GM18505 (cell line): ENCODE results near the gene CDK5RAP2.
"Not testable (repeated sequence)": the region's sequence is repeated elsewhere in the genome, so short reads cannot be mapped to it uniquely, and the experiment has no call there.

Source experiments
- ATAC-seq: cut with Tn5 transposase; IDR thresholded peaks from one replicate; pipeline ENCODE4 v1.9.1; 2021; ENCODE audit not compliant: unreplicated experiment
- POLR2A ChIP-seq: IDR thresholded peaks from 4 replicates; pipeline ENCODE4 v1.6.1; 2011; ENCODE audit warnings: borderline replicate concordance; ENCODE audit not compliant: insufficient read depth, insufficient read length; ENCODE audit errors: extremely low read depth

The CDK5RAP2 gene

DNA sequence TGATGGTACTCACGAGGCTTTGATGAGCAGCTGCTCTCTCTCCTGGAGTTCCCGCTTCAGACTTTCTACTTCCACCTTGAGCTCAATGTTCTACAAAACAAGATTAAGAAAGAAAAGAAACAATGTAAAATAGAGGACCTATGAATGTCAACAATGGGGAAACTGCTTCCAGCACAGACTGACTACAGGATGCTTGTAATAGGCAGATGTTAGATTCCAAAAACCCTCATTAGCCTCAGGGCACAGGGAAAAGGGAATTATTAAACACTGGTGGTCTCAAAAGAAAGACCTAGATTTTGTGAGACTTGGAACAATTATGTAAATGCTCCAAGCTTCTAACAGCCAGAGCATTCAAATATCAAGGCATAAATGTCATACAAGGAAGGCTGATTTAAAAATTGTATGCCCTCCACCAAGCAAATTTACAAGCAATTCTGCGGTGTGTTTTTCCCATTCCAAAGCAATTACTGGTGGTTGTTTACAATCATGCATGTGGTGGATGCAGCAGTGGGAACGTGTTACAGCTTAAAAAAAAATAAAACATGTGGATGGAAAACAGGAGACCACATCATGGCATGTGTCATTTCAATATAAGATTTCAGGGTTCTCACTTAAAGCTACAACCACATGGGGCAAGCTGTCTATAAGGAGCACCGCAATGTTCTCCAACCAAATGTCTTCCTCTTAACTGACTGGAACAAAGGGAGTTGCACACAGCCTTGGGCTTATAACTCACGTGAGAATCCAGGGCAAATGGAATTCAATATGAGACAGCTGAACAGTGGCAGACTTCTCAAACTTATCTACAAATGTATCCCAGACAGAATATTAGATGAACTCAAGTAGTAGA lies 34.0 kb downstream of the CDK5RAP2 start:
- no peak for ATAC-seq
- TF ChIP-seq POLR2A, result no peak

- ATAC-seq, result no peak
- no peak for TF ChIP-seq POLR2A
Measured at GRCh38 chr9:120544441-120544840, 35.5 kb downstream of the CDK5RAP2 start.

DNA sequence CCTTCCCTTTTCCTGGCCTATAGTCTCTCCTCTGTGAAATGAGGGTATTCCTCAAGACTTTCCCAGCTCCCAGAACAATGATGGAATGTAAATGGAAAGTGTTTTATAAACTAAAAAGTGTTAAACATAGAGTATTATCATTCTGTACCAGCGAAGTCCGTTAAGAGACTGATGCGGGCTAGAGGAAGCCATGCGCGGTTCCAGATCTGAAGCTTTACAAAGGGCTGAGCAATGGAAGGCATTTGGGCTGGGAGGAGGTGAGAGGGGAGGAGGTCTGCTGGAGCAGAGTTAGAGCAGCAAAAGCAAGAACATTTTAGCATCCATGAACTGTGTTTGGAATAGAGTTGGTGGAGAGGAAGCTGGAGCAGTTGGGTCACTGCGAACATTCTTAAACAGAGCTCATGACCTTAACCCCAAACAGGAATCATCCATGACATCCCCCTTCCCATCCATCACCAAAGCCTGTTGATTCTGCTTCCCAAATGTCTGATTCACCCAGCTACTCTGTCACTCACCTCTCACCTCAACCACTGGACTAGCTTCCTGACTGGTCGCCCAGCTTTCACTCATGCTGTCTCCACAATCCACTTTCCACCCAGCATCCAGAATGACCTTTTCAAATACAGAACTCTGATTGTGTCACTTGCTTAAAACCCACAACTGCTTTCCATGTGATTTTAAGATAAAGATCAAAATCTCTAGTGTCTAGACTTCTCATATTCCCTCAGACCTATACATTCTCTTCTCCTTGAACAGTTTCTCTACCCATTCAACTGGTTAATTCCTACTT lies 37.1 kb downstream of the CDK5RAP2 start:
- TF ChIP-seq POLR2A, result no peak
- ATAC-seq, result no peak

GRCh38 chr9:120541921-120542320 lies 38.0 kb downstream of the CDK5RAP2 start:
- TF ChIP-seq POLR2A, result no peak
- ATAC-seq, result no peak

GRCh38 chr9:120539951-120540350 lies 40.0 kb downstream of the CDK5RAP2 start:
- ATAC-seq, result no peak
- TF ChIP-seq POLR2A, result no peak

DNA sequence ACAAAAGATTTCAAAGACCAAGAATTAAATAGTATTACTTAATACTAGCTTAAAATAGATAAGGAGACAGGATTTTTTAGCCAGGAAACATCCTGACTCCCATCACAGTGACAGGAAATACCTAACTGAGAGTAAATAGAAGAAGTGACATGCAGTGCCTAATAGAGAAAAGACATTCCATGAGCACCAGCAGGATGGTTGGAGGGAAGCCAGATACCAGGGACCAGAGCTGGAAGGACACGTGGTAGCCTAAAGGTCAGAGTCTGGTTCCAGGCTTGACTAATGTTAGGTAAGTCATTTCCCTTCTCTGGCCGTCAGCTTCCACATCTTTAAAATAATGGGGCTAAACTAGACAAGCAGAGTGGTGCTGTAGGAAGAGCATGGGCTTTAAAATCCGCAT lies 41.6 kb downstream of the CDK5RAP2 start:
- no peak for TF ChIP-seq POLR2A
- no peak for ATAC-seq

DNA sequence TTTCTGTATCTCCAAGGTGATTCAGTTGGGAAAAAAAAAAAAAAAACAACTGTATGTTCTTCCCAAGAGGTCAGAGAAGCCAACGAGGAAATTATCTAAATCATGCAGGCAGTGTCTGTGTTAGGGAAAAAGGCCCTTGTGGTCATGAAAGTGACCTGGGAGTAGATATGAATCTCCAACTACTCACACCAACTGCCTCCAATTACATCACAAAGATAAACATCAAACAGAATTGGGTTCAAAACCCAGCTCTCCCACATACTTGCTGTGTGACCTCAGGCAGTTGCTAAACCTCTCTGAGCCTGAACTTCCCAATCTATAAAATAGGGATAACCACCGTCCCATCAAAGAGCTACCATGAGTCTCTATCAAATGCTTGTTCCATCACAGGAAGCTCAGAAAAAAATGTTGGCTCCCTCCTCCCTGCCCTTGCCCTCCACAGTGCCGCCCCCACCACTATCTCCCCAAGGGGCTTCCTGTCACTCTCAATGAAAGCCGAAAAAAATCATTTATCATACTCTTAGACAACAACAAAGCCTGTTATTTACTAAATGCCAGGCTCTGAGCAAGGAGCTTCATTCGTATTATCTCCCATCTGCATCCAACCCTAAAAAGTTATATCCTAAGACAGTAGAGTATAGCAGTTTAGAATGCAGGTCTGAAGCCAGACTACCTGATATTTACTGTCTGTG lies 42.9 kb downstream of the CDK5RAP2 start:
- no peak for ATAC-seq
- no peak for TF ChIP-seq POLR2A

DNA sequence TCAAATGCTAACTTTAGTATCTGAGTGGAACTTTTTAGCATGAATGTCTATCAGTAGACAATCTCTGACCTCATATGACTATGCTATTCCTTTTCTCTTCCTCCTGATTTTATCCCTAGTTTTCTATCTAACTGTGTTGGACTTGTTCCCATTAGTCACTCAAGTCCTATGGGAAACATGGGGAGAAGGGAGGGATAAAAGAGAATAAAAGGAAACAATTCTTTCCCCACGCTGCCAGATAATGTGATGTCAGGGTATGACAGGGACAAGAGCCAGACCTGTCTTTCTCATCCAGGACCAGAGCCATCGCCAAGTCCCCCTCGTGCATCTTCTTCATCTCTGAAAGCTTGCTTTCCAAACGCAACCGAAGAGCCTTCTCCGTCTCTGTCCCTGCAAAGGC lies 43.9 kb downstream of the CDK5RAP2 start:
- no peak for ATAC-seq
- TF ChIP-seq POLR2A, result no peak

- ATAC-seq, result no peak
- no peak for TF ChIP-seq POLR2A
Measured at GRCh38 chr9:120534266-120534665, 45.7 kb downstream of the CDK5RAP2 start.

- ATAC-seq, result no peak
- no peak for TF ChIP-seq POLR2A
Measured at GRCh38 chr9:120532891-120533290, 47.1 kb downstream of the CDK5RAP2 start.

- no peak for ATAC-seq
- TF ChIP-seq POLR2A, result no peak
Measured at GRCh38 chr9:120532475-120532874, 47.5 kb downstream of the CDK5RAP2 start.

GRCh38 chr9:120531683-120532300 lies 48.2 kb downstream of the CDK5RAP2 start:
- no peak for ATAC-seq
- no peak for TF ChIP-seq POLR2A

DNA sequence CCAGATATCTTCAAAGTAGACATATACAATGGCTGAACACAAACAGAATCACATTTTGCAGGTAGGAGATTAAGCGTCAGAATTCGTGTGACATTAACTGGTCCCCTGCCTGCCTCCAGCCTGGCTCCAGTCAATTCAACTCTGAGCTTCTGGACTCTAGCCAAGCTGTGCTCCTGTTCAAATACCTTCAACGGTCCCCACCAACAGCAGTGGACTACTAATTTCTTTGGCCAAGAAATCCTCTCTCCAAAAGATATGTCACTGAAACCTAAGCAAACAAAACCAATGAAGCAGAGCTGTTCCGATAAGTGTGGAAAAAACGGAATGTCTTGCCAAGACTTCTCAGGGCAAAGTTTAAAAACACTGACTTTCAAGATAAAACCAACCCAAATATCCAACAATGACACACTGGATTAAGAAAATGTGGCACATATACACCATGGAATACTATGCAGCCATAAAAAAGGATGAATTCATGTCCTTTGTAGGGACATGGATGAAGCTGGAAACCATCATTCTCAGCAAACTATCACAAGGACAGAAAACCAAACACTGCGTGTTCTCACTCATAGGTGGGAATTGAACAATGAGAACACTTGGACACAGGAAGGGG lies 49.6 kb downstream of the CDK5RAP2 start:
- ATAC-seq, result not testable (repeated sequence)
